Ishikawa (cell line): Measurements from ENCODE around the gene TUSC7.

Experiments used
- CEBPB ChIP-seq: IDR thresholded peaks from 2 replicates; pipeline ENCODE4 v1.6.1; 2012
- CREB1 ChIP-seq: IDR thresholded peaks from 2 replicates; pipeline ENCODE4 v1.6.1; 2012; ENCODE audit warnings: low read depth
- EGR1 ChIP-seq: IDR thresholded peaks from 2 replicates; pipeline ENCODE4 v1.6.1; 2012
- EP300 ChIP-seq: IDR thresholded peaks from 2 replicates; pipeline ENCODE4 v1.6.1; 2012; ENCODE audit warnings: borderline replicate concordance
- FOXM1 ChIP-seq: IDR thresholded peaks from 2 replicates; pipeline ENCODE4 v1.6.1; 2012; ENCODE audit warnings: low read depth, borderline replicate concordance
- NFIC ChIP-seq: IDR thresholded peaks from 2 replicates; pipeline ENCODE4 v1.6.1; 2012
- RAD21 ChIP-seq: IDR thresholded peaks from 2 replicates; pipeline ENCODE4 v1.6.1; 2012; ENCODE audit warnings: low read depth
- TAF1 ChIP-seq: IDR thresholded peaks from 2 replicates; pipeline ENCODE4 v1.6.1; 2012; ENCODE audit warnings: low read depth, mild to moderate bottlenecking
- TCF12 ChIP-seq: IDR thresholded peaks from 2 replicates; pipeline ENCODE4 v1.6.1; 2012; ENCODE audit warnings: low read depth
- TEAD4 ChIP-seq: IDR thresholded peaks from 2 replicates; pipeline ENCODE4 v1.6.1; 2012
- YY1 ChIP-seq: IDR thresholded peaks from 2 replicates; pipeline ENCODE4 v1.6.1; 2012; ENCODE audit warnings: low read depth
- ZBTB7A ChIP-seq: IDR thresholded peaks from 2 replicates; pipeline ENCODE4 v1.6.1; 2012; ENCODE audit warnings: low read depth
- TF ChIP-seq, protein P1 (sequence below): IDR thresholded peaks from 2 replicates; pipeline ENCODE4 v1.6.1; 2012
- TF ChIP-seq, protein P2 (sequence below): IDR thresholded peaks from 2 replicates; pipeline ENCODE4 v1.6.1; 2012; ENCODE audit warnings: low read depth, mild to moderate bottlenecking
- TF ChIP-seq, protein P3 (sequence below): IDR thresholded peaks from 2 replicates; pipeline ENCODE4 v1.6.1; 2012

TUSC7 gene

DNA sequence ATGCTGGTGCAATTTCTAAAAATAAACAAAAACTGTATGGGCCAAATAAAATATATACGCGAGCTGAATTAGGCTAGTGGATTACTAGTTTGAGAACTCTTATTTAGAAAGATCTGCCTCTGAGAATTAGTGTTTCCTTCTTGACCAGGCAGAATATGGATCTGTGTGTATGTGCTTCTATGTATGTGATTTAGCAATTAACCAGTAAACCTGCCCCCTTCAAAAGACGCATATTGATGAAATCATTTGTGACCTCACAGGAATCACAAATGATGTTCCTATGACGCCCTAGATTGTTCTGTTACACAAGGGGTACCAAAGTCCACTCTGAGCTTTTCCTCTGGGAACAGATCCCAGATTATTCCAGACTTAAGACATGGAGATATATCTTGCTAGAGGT is at the start of gene TUSC7:
TUSC7 (plus strand) TSS at position 301 of the 400 bp plus-strand sequence.
- no peak for TF ChIP-seq TEAD4
- TF ChIP-seq, protein P1, sequence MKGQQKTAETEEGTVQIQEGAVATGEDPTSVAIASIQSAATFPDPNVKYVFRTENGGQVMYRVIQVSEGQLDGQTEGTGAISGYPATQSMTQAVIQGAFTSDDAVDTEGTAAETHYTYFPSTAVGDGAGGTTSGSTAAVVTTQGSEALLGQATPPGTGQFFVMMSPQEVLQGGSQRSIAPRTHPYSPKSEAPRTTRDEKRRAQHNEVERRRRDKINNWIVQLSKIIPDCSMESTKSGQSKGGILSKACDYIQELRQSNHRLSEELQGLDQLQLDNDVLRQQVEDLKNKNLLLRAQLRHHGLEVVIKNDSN, result no peak
- TF ChIP-seq YY1, result no peak
- no peak for TF ChIP-seq RAD21
- TF ChIP-seq, protein P2, sequence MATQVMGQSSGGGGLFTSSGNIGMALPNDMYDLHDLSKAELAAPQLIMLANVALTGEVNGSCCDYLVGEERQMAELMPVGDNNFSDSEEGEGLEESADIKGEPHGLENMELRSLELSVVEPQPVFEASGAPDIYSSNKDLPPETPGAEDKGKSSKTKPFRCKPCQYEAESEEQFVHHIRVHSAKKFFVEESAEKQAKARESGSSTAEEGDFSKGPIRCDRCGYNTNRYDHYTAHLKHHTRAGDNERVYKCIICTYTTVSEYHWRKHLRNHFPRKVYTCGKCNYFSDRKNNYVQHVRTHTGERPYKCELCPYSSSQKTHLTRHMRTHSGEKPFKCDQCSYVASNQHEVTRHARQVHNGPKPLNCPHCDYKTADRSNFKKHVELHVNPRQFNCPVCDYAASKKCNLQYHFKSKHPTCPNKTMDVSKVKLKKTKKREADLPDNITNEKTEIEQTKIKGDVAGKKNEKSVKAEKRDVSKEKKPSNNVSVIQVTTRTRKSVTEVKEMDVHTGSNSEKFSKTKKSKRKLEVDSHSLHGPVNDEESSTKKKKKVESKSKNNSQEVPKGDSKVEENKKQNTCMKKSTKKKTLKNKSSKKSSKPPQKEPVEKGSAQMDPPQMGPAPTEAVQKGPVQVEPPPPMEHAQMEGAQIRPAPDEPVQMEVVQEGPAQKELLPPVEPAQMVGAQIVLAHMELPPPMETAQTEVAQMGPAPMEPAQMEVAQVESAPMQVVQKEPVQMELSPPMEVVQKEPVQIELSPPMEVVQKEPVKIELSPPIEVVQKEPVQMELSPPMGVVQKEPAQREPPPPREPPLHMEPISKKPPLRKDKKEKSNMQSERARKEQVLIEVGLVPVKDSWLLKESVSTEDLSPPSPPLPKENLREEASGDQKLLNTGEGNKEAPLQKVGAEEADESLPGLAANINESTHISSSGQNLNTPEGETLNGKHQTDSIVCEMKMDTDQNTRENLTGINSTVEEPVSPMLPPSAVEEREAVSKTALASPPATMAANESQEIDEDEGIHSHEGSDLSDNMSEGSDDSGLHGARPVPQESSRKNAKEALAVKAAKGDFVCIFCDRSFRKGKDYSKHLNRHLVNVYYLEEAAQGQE, result no peak
- no peak for TF ChIP-seq FOXM1
- TF ChIP-seq CREB1, result no peak
- no peak for TF ChIP-seq EP300
- TF ChIP-seq ZBTB7A, result no peak
- TF ChIP-seq CEBPB, result no peak
- no peak for TF ChIP-seq EGR1
- no peak for TF ChIP-seq TCF12
- no peak for TF ChIP-seq TAF1
- TF ChIP-seq, protein P3, sequence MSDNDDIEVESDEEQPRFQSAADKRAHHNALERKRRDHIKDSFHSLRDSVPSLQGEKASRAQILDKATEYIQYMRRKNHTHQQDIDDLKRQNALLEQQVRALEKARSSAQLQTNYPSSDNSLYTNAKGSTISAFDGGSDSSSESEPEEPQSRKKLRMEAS, result no peak

DNA sequence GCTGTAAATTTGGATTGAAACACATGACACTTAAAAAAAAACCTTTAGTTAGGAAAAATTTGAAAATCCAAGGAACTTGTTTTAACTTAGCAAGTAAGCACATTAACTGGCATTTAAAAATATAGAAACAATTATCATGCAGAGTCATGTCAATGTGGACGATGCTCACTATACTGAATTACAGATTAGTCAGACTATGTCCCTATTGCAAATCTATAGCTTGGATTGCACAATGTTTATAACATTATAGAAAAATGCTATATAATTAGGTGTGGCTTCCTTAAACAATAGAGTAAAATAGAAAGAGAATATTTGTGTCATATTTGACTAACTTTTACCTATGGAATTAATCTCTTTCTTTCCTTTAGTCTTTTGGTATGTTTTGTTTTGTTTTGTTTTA is 48.4 kb upstream of the TUSC7 start:
- TF ChIP-seq ZBTB7A (no peak), YY1 (no peak), TCF12 (no peak), CEBPB (no peak), FOXM1 (no peak), TEAD4 (no peak), RAD21 (no peak), EGR1 (no peak), TAF1 (no peak), EP300 (no peak), CREB1 (no peak), NFIC (no peak)
- TF ChIP-seq, protein P2, result no peak
- TF ChIP-seq, protein P3, result no peak
- TF ChIP-seq, protein P1, result no peak

DNA sequence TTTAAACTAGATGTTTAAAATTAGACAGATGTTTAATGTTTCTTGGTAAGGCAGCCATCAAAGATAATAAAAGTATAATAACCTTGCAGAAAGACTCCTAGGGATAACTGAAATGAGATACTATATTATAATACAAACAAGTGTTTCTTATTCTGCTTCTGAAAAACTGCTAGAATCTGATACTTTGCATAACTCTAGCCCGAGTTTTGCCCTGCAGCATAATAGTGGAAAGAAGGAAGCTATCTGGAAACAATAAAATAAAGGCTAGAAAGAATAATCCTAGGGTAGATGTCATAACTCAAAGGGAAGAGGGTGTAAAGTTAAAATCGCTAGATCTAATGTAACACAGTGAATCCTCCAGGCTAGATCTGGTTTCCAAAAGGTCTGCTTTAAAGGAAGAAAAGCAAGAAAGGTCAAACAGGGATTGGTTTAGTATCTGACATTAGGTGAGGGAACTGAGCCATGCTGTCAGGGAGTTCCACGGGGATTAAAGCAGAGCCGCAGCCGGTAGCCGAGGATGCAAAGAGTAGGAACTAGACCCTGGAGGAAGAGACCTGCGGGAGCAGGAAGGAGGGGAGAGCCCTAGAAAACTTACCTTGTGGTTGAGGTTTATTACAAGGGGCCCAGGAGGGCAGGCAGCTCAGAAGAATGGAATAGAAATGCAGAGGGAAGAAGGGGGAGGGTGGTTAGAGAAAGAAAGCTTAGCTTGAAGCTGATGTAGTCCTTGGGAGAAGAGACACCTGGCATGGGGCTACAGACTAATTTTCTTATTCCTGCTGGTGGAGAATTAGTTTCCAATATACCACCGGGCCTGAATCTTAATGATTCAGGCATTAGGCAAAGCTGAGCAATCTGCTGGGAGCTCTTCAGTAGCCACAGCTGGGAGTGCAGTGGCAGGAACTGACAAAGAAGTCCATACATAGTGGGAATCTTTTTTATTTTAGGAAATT is 46.1 kb upstream of the TUSC7 start:
- TF ChIP-seq, protein P2, result no peak
- no peak for TF ChIP-seq RAD21

DNA sequence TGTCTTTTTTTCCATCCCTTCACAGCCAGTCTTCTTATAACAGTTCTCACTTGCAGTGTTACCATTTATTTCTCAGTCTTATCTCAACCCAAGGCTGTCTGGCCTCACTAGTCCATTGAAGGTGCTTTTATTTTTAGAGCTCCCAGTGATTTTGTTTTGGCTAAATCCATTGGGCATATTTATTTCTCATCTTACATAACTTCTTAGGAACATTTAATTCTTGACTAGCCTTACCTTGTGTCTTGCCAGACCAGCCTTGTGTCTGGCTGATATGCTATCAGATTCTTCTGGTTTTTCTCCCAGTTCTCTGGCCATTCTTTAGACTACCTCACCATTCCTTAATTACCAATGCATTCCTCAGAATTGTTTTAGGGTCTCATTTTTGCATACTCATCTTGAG is 42.3 kb upstream of the TUSC7 start:
- no peak for TF ChIP-seq CREB1
- TF ChIP-seq TEAD4, result no peak

DNA sequence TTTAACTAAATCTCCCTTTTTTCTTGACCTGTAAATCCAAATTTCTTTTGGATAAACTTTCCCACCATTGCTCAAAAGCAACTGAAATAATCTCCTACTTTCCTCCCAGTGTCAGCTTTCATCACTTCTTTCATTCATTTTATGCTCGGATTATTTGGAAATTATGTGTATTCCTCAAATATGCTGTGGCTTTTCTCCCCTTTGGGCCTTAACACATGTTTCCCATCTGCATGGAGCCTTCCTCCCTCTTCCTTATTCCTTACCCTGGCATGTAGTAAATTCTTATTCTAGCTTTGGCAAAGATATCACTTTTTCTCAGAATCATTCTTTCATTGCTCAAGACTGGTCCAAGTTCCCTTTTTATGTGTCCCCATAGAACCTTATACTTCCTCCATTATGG is 41.8 kb upstream of the TUSC7 start:
- TF ChIP-seq ZBTB7A (no peak), RAD21 (no peak), TAF1 (no peak)
- TF ChIP-seq, protein P3, result no peak
- TF ChIP-seq, protein P1, result no peak
